HL-60 (cell line): ENCODE data around the gene POU5F1.
"Not testable (repeated sequence)": the region's sequence is repeated elsewhere in the genome, so short reads cannot be mapped to it uniquely, and the experiment has no call there.

Experiments used
- GABPA ChIP-seq: IDR thresholded peaks from 2 replicates; pipeline ENCODE4 v1.6.1; 2012; ENCODE audit warnings: low read depth
- POLR2AphosphoS5 ChIP-seq: IDR thresholded peaks from 2 replicates; pipeline ENCODE4 v1.6.1; 2012; ENCODE audit warnings: low read depth
- SPI1 ChIP-seq: IDR thresholded peaks from 2 replicates; pipeline ENCODE4 v1.6.1; 2012; ENCODE audit warnings: low read depth, mild to moderate bottlenecking, borderline replicate concordance
- TF ChIP-seq, protein P1 (sequence below): IDR thresholded peaks from one replicate; pipeline ENCODE4 v1.5.1; 2011; ENCODE audit warnings: low read length, control low read depth, inconsistent platforms; ENCODE audit not compliant: insufficient read depth
- TF ChIP-seq, protein P2 (sequence below): IDR thresholded peaks from 2 replicates; pipeline ENCODE4 v1.6.1; 2012; ENCODE audit warnings: low read depth; ENCODE audit not compliant: insufficient replicate concordance

GRCh38 chr6:31196251-31197022 is 26.0 kb upstream of the POU5F1 start:
- TF ChIP-seq, protein P1, sequence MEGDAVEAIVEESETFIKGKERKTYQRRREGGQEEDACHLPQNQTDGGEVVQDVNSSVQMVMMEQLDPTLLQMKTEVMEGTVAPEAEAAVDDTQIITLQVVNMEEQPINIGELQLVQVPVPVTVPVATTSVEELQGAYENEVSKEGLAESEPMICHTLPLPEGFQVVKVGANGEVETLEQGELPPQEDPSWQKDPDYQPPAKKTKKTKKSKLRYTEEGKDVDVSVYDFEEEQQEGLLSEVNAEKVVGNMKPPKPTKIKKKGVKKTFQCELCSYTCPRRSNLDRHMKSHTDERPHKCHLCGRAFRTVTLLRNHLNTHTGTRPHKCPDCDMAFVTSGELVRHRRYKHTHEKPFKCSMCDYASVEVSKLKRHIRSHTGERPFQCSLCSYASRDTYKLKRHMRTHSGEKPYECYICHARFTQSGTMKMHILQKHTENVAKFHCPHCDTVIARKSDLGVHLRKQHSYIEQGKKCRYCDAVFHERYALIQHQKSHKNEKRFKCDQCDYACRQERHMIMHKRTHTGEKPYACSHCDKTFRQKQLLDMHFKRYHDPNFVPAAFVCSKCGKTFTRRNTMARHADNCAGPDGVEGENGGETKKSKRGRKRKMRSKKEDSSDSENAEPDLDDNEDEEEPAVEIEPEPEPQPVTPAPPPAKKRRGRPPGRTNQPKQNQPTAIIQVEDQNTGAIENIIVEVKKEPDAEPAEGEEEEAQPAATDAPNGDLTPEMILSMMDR = not testable (repeated sequence)
- TF ChIP-seq, protein P2, sequence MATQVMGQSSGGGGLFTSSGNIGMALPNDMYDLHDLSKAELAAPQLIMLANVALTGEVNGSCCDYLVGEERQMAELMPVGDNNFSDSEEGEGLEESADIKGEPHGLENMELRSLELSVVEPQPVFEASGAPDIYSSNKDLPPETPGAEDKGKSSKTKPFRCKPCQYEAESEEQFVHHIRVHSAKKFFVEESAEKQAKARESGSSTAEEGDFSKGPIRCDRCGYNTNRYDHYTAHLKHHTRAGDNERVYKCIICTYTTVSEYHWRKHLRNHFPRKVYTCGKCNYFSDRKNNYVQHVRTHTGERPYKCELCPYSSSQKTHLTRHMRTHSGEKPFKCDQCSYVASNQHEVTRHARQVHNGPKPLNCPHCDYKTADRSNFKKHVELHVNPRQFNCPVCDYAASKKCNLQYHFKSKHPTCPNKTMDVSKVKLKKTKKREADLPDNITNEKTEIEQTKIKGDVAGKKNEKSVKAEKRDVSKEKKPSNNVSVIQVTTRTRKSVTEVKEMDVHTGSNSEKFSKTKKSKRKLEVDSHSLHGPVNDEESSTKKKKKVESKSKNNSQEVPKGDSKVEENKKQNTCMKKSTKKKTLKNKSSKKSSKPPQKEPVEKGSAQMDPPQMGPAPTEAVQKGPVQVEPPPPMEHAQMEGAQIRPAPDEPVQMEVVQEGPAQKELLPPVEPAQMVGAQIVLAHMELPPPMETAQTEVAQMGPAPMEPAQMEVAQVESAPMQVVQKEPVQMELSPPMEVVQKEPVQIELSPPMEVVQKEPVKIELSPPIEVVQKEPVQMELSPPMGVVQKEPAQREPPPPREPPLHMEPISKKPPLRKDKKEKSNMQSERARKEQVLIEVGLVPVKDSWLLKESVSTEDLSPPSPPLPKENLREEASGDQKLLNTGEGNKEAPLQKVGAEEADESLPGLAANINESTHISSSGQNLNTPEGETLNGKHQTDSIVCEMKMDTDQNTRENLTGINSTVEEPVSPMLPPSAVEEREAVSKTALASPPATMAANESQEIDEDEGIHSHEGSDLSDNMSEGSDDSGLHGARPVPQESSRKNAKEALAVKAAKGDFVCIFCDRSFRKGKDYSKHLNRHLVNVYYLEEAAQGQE = not testable (repeated sequence)
- TF ChIP-seq POLR2AphosphoS5, GABPA, SPI1: not testable (repeated sequence)
